Ovary (tissue), 3 donors: ENCODE results near the gene ARSG.

Experiments
- CTCF ChIP-seq, 3 donors: fragments of 450-650 bp in 2 of 3; fragments of 200-600 bp in 1 of 3; IDR thresholded peaks; one replicate each; pipeline versions ENCODE4 v1.5.1 to v1.8.0; 2016 to 2022; ENCODE audit warnings: antibody characterized with exemption in 3 of 3, mild to moderate bottlenecking in 1 of 3
- EP300 ChIP-seq: sonication (generic); formaldehyde crosslinking; IDR thresholded peaks from one replicate; pipeline ENCODE4 v1.6.1; 2017; ENCODE audit warnings: antibody characterized with exemption
- donor health status: DM: no; HTN: no; CAD: no.

GRCh38 chr17:68319410-68320162, 28.3 kb downstream of the ARSG start:
- TF ChIP-seq EP300 (no peak), CTCF (IDR thresholded peaks at IDR 0.05) (no peak)
